ENCODE measurements around the gene RIMS3.

Gene RIMS3

DNA sequence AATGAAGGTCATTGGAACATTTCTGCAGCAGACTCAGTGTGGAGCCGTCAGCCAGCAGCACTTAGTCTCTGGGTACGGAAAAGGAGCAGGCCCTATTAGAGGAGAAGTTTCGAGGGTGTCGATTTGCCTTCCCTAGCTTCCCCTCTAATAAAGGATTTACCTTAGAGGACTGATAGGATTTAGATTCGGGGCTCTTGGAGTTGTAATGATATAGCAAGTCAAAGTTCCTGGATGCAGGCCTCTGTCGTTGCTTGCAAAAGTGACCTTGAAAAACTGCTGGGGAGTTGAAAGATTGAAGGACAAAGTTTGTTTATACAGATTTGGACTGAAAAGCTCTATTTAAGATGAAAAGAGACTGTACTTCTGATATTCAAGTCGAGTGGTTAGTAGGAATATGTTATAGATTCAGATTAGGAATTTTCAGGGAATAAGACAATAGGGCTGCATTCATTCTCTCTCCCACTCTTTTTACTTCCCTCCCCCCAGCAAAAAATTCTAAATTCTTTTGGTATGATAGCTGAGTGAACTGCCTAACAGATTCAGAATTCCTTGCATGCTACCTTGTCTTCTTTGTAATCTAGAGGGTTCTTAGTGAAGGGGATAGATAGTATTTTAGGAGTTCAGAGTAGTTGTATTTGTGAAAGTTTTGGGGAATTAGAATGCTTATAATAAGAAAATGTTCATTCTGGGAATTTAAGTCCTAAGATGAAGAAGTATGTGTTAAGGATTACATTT lies 45.3 kb upstream of the RIMS3 start:
- Histone ChIP-seq H3K27ac (peak overlapping the region; percentile 62 to 67), H3K4me1 (peaks cover 0 to 54% (median 35%) of the 10 kb centered on the region in 4 donors), H3K36me3 (no peaks in the 10 kb centered on the region), H3K9me3 (no peaks in the 10 kb centered on the region), H3K27me3 (no peaks in the 10 kb centered on the region), H3K4me3 (peak overlapping the region; percentile 54)
- TF ChIP-seq, protein P1, sequence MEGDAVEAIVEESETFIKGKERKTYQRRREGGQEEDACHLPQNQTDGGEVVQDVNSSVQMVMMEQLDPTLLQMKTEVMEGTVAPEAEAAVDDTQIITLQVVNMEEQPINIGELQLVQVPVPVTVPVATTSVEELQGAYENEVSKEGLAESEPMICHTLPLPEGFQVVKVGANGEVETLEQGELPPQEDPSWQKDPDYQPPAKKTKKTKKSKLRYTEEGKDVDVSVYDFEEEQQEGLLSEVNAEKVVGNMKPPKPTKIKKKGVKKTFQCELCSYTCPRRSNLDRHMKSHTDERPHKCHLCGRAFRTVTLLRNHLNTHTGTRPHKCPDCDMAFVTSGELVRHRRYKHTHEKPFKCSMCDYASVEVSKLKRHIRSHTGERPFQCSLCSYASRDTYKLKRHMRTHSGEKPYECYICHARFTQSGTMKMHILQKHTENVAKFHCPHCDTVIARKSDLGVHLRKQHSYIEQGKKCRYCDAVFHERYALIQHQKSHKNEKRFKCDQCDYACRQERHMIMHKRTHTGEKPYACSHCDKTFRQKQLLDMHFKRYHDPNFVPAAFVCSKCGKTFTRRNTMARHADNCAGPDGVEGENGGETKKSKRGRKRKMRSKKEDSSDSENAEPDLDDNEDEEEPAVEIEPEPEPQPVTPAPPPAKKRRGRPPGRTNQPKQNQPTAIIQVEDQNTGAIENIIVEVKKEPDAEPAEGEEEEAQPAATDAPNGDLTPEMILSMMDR (IDR thresholded peaks at IDR 0.05): no peak
- no peak for DNase-seq
- intact Hi-C loops (cut with DNase I; ENCODE audit: low total_unique reads): no loop called here

DNA sequence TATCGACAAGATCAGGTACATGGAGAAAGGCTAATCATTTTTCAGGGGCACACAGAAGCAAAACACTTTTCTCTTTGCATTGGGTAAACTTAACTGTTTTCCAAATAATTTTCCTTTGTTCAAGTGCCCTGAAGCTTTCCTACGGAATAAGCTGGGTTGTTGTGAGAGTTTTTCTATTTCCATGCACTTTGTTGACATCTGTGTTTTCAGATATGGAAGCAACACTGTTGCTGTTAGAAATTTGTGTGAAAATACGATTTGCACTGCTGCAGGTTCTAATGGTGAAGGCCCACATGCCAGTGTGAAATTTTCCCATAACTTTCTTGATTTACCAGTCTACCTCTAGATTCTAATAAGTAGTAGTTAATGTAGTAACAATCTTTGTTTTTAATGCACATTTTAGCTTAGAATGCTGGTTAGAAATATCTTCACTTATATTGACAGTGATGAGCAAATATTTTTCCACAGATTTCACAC lies 44.4 kb upstream of the RIMS3 start:
- intact Hi-C loops (cut with DNase I; ENCODE audit: low total_unique reads): no loop called here
- Histone ChIP-seq H3K4me3 (peak overlapping the region; percentile 54), H3K27ac (peak overlapping the region; percentile 62 to 67), H3K27me3 (no peaks in the 10 kb centered on the region), H3K4me1 (peaks cover 0 to 50% (median 37%) of the 10 kb centered on the region in 4 donors), H3K9me3 (no peaks in the 10 kb centered on the region), H3K36me3 (no peaks in the 10 kb centered on the region)
- no peak for DNase-seq
- TF ChIP-seq, protein P1 (IDR thresholded peaks at IDR 0.05): no peak

DNA sequence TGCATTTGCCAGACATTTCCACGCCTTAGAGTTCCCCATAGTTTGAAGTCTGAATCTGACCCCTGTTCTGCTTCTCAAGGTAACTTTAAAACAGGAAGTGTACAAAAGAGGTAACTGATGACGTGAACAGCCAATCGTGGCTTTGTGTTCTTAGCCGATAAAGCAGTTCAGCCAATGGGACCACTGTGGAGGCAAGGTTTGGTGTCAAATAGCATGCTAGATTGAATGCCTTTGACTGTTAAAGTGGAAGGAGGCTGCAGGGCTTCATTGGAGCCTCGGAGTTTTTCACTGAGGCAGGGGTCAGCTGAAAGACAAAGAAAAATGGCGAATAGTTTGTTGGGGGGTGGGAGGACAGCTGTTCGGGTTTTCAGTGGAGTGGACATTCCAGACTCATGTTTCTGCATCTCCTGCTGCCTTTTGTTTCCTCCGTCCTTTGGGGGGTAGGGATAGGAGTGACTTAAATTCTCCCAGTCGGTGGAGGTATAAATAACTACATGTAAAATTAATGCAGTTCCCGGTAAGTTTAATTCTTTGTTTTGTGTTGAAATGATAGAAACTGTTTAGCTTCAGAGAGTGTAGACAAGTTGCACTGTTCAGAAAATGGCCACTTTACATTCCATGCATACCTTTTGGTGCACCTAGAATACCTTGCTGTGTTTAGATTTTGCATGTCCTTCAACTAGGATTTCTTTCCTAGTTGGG lies 43.8 kb upstream of the RIMS3 start:
- Histone ChIP-seq H3K36me3 (no peaks in the 10 kb centered on the region), H3K9me3 (no peaks in the 10 kb centered on the region), H3K4me3 (peak overlapping the region; percentile 54), H3K4me1 (peaks cover 0 to 54% (median 39%) of the 10 kb centered on the region in 4 donors), H3K27ac (peak overlapping the region; percentile 62 to 67), H3K27me3 (no peaks in the 10 kb centered on the region)
- intact Hi-C loops (cut with DNase I; ENCODE audit: low total_unique reads): no loop called here
- TF ChIP-seq, protein P1 (IDR thresholded peaks at IDR 0.05): no peak
- DNase-seq: peak; percentile 86

DNA sequence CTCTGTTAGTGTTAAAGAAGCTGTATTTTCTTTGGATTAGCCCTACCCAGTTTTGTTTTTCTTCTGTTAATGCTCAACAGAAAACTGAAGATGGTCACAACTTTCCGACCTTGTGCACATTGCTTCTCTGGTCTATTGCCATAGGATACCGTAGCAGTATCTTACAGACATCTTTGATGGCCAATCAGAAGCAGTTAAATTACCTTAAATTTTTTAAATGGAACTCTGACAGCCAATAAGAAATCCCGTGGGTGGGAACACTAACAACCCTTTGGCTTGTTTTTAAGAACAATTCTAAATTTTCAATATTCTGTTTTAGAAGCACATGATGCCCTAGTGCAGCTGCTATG lies 43.2 kb upstream of the RIMS3 start:
- intact Hi-C loops (cut with DNase I; ENCODE audit: low total_unique reads): no loop called here

DNA sequence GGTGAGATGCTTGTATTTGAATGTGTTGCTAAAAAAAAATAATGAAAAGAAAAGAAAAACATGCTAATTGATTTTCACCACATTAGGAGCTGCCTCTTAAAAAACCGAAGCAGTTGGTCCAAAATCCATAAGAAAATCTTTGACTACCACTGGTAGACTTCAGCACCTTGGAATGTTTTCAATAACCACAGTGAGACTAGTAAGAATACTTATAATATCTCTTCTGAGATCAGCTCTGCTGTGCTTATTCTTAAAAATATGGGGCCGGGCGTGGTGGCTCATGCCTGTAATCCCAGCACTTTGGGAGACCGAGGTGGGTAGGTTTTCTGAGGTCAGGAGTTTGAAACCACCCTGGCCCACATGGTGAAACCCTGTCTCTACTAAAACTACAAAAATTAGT lies 41.1 kb upstream of the RIMS3 start:
- no peak for DNase-seq
- Histone ChIP-seq H3K4me3 (no peak overlapping the region), H3K27me3 (no peaks in the 10 kb centered on the region), H3K4me1 (peaks cover 0 to 52% (median 37%) of the 10 kb centered on the region in 4 donors), H3K27ac (no peak overlapping the region), H3K36me3 (no peaks in the 10 kb centered on the region), H3K9me3 (no peaks in the 10 kb centered on the region)
- intact Hi-C loops (cut with DNase I; ENCODE audit: low total_unique reads): no loop called here
- TF ChIP-seq, protein P1 (IDR thresholded peaks at IDR 0.05): no peak

More for the DNA sequence above, 43.2 kb upstream of the RIMS3 start:
- peak overlapping the region; percentile 62 to 67 for H3K27ac ChIP-seq
- no peak for DNase-seq
- H3K4me1 ChIP-seq: peaks cover 0 to 53% (median 40%) of the 10 kb centered on the region in 4 donors
- TF ChIP-seq, protein P1 (IDR thresholded peaks at IDR 0.05): no peak
- no peaks in the 10 kb centered on the region for H3K36me3 ChIP-seq
- no peaks in the 10 kb centered on the region for H3K9me3 ChIP-seq
- H3K4me3 ChIP-seq: peak overlapping the region; percentile 54
- no peaks in the 10 kb centered on the region for H3K27me3 ChIP-seq

Measured in tibial artery (tissue), 4 donors.